Kidney (tissue), 14 donors: ENCODE data around the gene OR11H6. TPM values are rescaled to one million over a fixed set of nuclear protein-coding genes. Genes with fewer than 3 reads are reported as not detected.

Source experiments
- DNase-seq, 5 donors: peaks; one replicate each; pipeline ENCODE4 v3.0.0-alpha.2; 2013 to 2020
- FAIRE-seq: peaks from 2 replicates; lab custom pipeline; 2012; peaks lifted over from hg19 to GRCh38; lab: Jason Lieb, UNC
- H3K27ac ChIP-seq, 2 donors: one replicate each; pipeline ENCODE4 v1.7.0; 2013; ENCODE audit warnings: low read depth in 2 of 2, low read length in 2 of 2, inconsistent platforms in 1 of 2
- H3K27me3 ChIP-seq: one replicate; pipeline ENCODE4 v1.7.1; 2013; ENCODE audit warnings: low read length, inconsistent platforms; ENCODE audit not compliant: control insufficient read depth, insufficient read depth
- H3K36me3 ChIP-seq, 3 donors: one replicate each; pipeline versions ENCODE4 v1.7.0 to v1.7.1; 2013; ENCODE audit warnings: low read length in 3 of 3, control low read depth in 1 of 3, inconsistent platforms in 1 of 3; ENCODE audit not compliant: insufficient read depth in 3 of 3, control insufficient read depth in 2 of 3
- H3K4me1 ChIP-seq, 3 donors: one replicate each; pipeline versions ENCODE4 v1.7.0 to v1.7.1; 2013; ENCODE audit warnings: low read length in 3 of 3, inconsistent platforms in 1 of 3, low read depth in 1 of 3; ENCODE audit not compliant: control insufficient read depth in 2 of 3, insufficient read depth in 2 of 3
- H3K4me3 ChIP-seq, 3 donors: one replicate each; pipeline versions ENCODE4 v1.7.0 to v1.8.1; 2013; ENCODE audit warnings: low read length in 3 of 3, control low read depth in 1 of 3, inconsistent platforms in 1 of 3
- H3K9ac ChIP-seq, 3 donors: one replicate each; pipeline versions ENCODE4 v1.7.0 to v1.7.1; 2013; ENCODE audit warnings: low read length in 3 of 3, control low read depth in 1 of 3, inconsistent platforms in 1 of 3
- H3K9me3 ChIP-seq, 3 donors: one replicate each; pipeline versions ENCODE4 v1.7.0 to v1.7.1; 2013; ENCODE audit warnings: low read length in 3 of 3, control low read depth in 1 of 3, inconsistent platforms in 1 of 3; ENCODE audit not compliant: control insufficient read depth in 2 of 3, insufficient read depth in 1 of 3
- intact Hi-C: fragments of 100-400 bp; cut with DNase I; formaldehyde crosslinking; loops from one replicate; pipeline ENCODE4 v1.11.1; 2022
- polyA plus RNA-seq: library from polyadenylated mRNA; stranded (reverse); fragments of 350-450 nt; fragmentation: Illumina TruSeq; extraction: RNeasy Lipid Tissue Mini Kit (QIAGEN cat#74804); gene quantifications from one replicate; pipeline ENCODE4 v1.2.3, GENCODE V29; 2014; ENCODE audit warnings: low read depth, low replicate concordance; ENCODE audit not compliant: insufficient read depth
- total RNA-seq: library from RNA; stranded (reverse); fragmentation: NEBNext Ultra II Directional; extraction: Animal tissue kit (Norgen Biotek cat#: 25700); gene quantifications from one replicate; pipeline ENCODE4 v1.2.1, GENCODE V29; 2021
- TF ChIP-seq, protein P1 (sequence below): IDR thresholded peaks from 3 replicates; pipeline ENCODE4 v1.5.1; 2012; ENCODE audit warnings: mild to moderate bottlenecking, moderate library complexity, borderline replicate concordance; ENCODE audit not compliant: insufficient read depth; ENCODE audit errors: extremely low read depth
- donor health status: control.
- donor health status: control.
- donor health status: control.
- donor health status: control.
- donor health status: control.
- donor health status: DM: yes; HTN: yes; CAD: no.
- donor health status: Normal renal cell carcinoma (clear cell type).

Gene OR11H6
- total and polyA plus RNA-seq, 2 donors from 2014 or later = not detected

- intact Hi-C loops = no loop called here
- FAIRE-seq = no peak
Observed at GRCh38 chr14:20274062-20274461, 50.6 kb downstream of the OR11H6 start.

More at GRCh38 chr14:20274062-20274461, 50.6 kb downstream of the OR11H6 start:
- Histone ChIP-seq H3K4me3 (no peak overlapping the region), H3K36me3 (peaks cover 0 to 4% (median 0%) of the 10 kb centered on the region in 3 donors), H3K9ac (no peak overlapping the region), H3K27ac (no peak overlapping the region), H3K9me3 (peaks cover 0 to 4% (median 0%) of the 10 kb centered on the region in 3 donors), H3K27me3 (no peaks in the 10 kb centered on the region), H3K4me1 (no peaks in the 10 kb centered on the region)
- TF ChIP-seq, protein P1, sequence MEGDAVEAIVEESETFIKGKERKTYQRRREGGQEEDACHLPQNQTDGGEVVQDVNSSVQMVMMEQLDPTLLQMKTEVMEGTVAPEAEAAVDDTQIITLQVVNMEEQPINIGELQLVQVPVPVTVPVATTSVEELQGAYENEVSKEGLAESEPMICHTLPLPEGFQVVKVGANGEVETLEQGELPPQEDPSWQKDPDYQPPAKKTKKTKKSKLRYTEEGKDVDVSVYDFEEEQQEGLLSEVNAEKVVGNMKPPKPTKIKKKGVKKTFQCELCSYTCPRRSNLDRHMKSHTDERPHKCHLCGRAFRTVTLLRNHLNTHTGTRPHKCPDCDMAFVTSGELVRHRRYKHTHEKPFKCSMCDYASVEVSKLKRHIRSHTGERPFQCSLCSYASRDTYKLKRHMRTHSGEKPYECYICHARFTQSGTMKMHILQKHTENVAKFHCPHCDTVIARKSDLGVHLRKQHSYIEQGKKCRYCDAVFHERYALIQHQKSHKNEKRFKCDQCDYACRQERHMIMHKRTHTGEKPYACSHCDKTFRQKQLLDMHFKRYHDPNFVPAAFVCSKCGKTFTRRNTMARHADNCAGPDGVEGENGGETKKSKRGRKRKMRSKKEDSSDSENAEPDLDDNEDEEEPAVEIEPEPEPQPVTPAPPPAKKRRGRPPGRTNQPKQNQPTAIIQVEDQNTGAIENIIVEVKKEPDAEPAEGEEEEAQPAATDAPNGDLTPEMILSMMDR = no peak
- DNase-seq = no peak

Other genes with a start within 250 kb of the OR11H6 start
- gene OR4K15, start 248.1 kb upstream of the OR11H6 start, total RNA-seq = not detected
- gene OR4K15, start 248.1 kb upstream of the OR11H6 start, polyA plus RNA-seq = not detected
- gene OR4Q2, start 221.5 kb upstream of the OR11H6 start, total RNA-seq = not detected
- not detected for gene OR4Q2, start 221.5 kb upstream of the OR11H6 start, polyA plus RNA-seq
- not detected for gene OR4K14, start 204.4 kb upstream of the OR11H6 start, total RNA-seq
- not detected for gene OR4K14, start 204.4 kb upstream of the OR11H6 start, polyA plus RNA-seq
- gene OR4K13, start 187.7 kb upstream of the OR11H6 start, total RNA-seq = not detected
- gene OR4K13, start 187.7 kb upstream of the OR11H6 start, polyA plus RNA-seq = not detected
- gene OR4L1, start 163.7 kb upstream of the OR11H6 start, total RNA-seq = not detected
- gene OR4L1, start 163.7 kb upstream of the OR11H6 start, polyA plus RNA-seq = not detected
- not detected for gene OR4K17, start 113.0 kb upstream of the OR11H6 start, total RNA-seq
- not detected for gene OR4K17, start 113.0 kb upstream of the OR11H6 start, polyA plus RNA-seq
- not detected for gene OR4N5, start 84.9 kb upstream of the OR11H6 start, total RNA-seq
- not detected for gene OR4N5, start 84.9 kb upstream of the OR11H6 start, polyA plus RNA-seq
- gene OR11G2, start 32.8 kb upstream of the OR11H6 start, total RNA-seq = not detected
- not detected for gene OR11G2, start 32.8 kb upstream of the OR11H6 start, polyA plus RNA-seq
- gene OR11H7, start 5.3 kb downstream of the OR11H6 start, total RNA-seq = not detected
- not detected for gene OR11H7, start 5.3 kb downstream of the OR11H6 start, polyA plus RNA-seq
- gene OR11H4, start 15.6 kb downstream of the OR11H6 start, total RNA-seq = not detected
- not detected for gene OR11H4, start 15.6 kb downstream of the OR11H6 start, polyA plus RNA-seq
- gene TTC5, start 82.2 kb downstream of the OR11H6 start, total RNA-seq = 22.3 TPM
- 12.3 TPM for gene TTC5, start 82.2 kb downstream of the OR11H6 start, polyA plus RNA-seq
- 25.7 TPM for gene CCNB1IP1, start 109.6 kb downstream of the OR11H6 start, total RNA-seq
- 58.2 TPM for gene CCNB1IP1, start 109.6 kb downstream of the OR11H6 start, polyA plus RNA-seq
- 18.4 TPM for gene PARP2, start 119.9 kb downstream of the OR11H6 start, total RNA-seq
- 14.4 TPM for gene PARP2, start 119.9 kb downstream of the OR11H6 start, polyA plus RNA-seq
- gene TEP1, start 189.8 kb downstream of the OR11H6 start, total RNA-seq = 45.2 TPM
- 11.2 TPM for gene TEP1, start 189.8 kb downstream of the OR11H6 start, polyA plus RNA-seq
- gene KLHL33, start 212.5 kb downstream of the OR11H6 start, total RNA-seq = 0.72 TPM
- 0.24 TPM for gene KLHL33, start 212.5 kb downstream of the OR11H6 start, polyA plus RNA-seq
- 32.4 TPM for gene OSGEP, start 231.1 kb downstream of the OR11H6 start, total RNA-seq
- gene OSGEP, start 231.1 kb downstream of the OR11H6 start, polyA plus RNA-seq = 30.3 TPM
- 119 TPM for gene APEX1, start 231.5 kb downstream of the OR11H6 start, total RNA-seq
- 109 TPM for gene APEX1, start 231.5 kb downstream of the OR11H6 start, polyA plus RNA-seq
- 35.7 TPM for gene PIP4P1, start 237.7 kb downstream of the OR11H6 start, total RNA-seq
- 33.3 TPM for gene PIP4P1, start 237.7 kb downstream of the OR11H6 start, polyA plus RNA-seq
- 80.7 TPM for gene PNP, start 245.7 kb downstream of the OR11H6 start, total RNA-seq
- 183 TPM for gene PNP, start 245.7 kb downstream of the OR11H6 start, polyA plus RNA-seq